Hypothalamus (tissue), 51 donors: Measurements from ENCODE around the gene PPP6R2.

ENCODE experiments used
- DNase-seq, 51 donors: peaks; one replicate each; lab custom pipeline; 2025; lab: John Stamatoyannopoulos, UW

Gene PPP6R2

DNA sequence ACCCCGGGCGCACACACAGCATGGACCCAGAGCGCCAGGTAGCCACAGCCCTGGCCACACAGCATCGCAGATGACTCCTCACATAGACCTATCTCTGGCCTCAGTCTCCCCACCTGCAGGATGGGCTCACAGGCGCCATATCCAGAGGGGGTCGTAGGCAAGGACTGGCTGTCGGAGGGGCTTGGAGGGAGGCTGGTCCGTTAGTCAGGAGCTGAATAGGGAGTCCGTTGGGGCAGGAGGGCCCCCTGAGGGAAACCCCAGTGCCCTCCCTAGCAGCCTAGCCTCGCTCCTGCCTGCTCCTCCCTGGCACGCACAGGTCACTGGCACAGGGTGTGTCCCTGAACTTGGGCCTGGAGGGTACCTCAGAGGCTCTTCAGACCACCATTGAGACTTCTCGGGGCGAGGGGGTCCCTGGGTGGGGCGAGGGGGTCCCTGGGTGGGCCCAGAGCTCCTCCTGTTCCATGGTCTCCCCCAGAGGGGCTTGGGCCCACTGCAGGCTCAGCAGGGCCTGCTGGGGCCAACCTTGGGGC is 37.7 kb upstream of the PPP6R2 start:
- DNase-seq: no peak

DNA sequence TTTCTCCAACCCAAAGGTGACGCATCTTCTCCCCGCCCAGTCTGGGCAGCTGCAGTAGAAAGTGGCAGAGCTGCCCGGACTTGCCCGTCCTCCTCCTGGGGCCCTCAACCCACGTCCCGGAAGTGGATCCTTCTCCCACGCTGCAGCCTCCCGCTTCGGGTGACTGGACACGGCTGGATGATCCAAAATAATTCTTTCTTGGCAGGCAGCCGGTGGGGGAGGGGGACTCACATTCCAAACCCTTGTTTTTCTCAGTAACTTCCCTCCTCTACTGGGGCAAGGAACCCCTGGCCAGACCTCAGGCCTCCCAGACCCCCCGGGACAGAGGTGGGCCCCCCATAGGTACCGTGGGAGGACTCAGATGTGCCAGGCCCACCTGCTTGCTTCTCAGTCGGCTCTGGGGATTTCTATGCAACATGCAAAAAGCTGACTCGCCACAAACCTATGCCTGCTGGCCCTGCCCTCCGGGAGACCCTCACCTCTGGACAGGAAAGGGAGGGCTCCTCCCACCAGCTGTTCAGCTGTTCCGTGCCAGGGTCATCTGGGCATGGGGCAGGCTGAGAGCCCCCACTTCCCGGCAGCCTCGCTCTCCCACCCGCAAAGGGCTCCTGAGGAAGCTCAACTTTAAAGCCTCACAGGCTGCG is 37.1 kb upstream of the PPP6R2 start:
- DNase-seq: peak in 39 of 51 donors; percentile 15 to 83 (median 53)

- DNase-seq: peak in 47 of 51 donors; percentile 12 to 85 (median 64)
These were observed 36.1 kb upstream of the PPP6R2 start, which contains the start of gene PLXNB2 for GRCh38 chr22:50306753-50307749. Gene PLXNB2, minus strand, starts transcription at chr22:50307646. Its CDS starts 17,062 bp downstream, at chr22:50290584.

DNA sequence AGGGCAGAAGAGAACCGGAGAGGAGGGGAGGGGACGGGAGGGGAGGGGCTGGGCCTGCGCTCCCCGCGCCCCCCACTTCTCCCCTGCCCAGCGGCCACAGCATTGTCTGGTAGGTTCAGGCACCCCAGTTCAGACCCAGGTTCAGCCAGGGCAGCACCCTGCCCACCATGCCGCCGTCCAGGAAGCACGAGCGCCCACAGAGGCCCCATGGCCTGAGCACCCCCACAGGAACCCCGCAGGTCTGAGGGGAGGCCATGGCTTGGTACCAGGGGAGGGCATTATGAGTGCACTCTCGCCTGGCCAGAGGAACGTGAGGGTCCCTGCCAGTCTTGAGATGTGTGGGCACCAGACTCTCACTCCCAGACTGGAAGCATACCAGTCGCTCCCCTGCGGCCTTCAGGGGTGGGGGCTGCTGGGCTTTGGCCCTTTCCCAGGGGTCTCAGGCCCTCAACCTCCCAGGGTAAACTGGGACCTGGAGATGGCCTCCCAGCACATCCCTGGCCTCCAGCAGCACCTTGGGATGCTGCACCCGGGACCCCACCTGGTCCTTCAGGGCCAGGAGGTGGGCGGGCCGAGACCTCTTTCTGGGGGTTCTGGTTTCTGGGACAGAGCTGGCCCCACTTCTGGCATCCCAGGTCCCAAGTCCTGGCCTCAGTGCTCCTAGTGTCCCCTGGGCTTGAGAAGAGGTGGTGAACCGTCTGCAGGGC is 35.1 kb upstream of the PPP6R2 start:
- peak in 1 of 51 donors; percentile 34 for DNase-seq

DNA sequence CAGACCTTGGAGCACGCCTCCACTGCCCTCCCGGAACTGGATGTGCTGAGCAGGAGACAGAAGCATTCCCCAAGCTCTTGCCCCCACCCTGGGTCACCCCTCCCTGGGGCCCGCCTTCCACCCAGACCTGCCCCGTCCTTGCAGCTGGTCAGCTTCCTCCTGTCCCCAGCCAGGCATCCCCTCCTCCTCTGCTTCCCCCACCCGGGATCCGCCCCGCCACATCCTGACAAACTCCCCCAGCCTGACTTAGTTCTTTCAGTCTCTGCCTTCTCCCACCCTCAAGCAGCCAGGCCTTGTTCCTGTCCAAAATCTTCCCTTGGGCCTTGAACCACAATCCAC is 34.6 kb upstream of the PPP6R2 start:
- DNase-seq: peak in 36 of 51 donors; percentile 10 to 72 (median 47)

- DNase-seq: peak in 1 of 51 donors; percentile 24
These were observed 34.0 kb upstream of the PPP6R2 start for GRCh38 chr22:50308986-50309600.

DNA sequence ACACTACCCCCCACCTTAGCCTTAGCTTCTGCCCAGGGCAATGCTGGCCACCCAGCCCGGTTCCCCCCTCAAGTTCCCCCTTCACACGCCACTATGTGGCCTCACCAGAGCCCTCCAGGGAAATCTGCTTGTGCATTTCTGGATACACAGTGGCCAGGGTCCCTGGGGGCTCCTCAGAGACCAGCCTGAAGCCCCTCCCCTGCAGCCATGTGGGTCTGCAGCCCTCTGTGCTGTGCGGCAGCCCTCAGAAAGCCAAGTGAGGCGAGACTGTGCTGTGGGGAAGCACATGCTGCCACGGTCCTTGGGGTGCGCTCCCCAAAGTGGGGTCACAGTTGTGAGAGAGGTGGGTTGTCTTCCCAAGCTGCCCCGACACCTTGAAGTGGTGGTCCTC is 33.5 kb upstream of the PPP6R2 start:
- DNase-seq: no peak

DNA sequence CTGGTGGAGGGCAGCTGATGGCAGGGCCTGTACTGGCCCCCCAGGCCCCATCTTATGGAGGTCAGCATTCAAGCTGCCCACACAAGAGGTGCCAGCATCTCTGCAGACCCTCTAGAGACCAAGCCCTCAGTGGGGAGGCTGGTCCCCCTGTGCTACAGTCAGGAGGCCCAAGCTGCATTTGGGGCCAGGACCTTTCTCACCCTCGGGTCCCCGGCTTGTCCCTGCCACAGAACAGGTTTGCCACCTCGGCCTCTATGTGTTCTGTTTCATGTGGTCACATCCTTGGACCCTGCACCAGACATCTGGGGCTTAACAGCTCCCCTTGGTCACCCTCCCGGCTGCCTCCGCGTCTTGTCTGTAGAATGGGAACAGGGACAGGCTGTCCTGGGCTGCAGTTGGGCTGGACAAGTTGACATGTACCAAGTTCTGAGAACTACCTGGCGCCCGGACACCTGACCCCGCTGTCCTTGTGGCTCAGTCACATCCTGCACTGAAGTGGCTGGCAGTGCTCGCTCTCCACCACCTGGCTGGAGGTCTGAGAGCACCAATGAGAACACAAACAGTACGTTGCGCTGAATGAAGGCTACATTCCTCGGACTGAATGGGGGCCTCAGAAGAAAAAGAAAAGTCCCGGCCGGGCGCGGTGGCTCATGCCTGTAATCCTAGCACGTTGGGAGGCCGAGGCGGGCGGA is 33.0 kb upstream of the PPP6R2 start:
- DNase-seq: no peak

DNA sequence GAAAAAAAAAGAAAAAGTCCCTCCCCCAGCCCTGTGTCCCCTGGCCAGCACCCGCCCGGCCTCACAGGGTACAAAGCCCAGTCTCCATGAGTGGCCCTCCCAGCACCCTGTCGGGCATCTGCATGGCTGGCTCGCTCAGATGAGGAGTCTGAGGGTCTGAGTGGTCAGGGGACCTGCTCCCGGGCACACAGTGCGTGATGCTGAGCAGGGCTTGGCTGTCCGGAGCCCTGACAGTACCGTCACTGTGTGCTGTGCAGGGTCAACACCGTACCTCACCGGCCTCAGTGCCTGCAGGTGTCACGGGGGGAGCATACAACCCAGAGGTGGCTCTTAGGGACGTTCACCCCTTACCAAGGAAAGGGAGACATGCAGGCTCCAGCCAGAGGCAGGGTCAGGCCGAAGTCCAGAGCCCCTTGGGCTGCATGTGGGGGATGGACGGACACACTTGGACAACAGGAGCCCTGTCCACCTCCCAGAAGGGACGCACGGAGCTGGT is 32.1 kb upstream of the PPP6R2 start:
- DNase-seq: no peak

DNA sequence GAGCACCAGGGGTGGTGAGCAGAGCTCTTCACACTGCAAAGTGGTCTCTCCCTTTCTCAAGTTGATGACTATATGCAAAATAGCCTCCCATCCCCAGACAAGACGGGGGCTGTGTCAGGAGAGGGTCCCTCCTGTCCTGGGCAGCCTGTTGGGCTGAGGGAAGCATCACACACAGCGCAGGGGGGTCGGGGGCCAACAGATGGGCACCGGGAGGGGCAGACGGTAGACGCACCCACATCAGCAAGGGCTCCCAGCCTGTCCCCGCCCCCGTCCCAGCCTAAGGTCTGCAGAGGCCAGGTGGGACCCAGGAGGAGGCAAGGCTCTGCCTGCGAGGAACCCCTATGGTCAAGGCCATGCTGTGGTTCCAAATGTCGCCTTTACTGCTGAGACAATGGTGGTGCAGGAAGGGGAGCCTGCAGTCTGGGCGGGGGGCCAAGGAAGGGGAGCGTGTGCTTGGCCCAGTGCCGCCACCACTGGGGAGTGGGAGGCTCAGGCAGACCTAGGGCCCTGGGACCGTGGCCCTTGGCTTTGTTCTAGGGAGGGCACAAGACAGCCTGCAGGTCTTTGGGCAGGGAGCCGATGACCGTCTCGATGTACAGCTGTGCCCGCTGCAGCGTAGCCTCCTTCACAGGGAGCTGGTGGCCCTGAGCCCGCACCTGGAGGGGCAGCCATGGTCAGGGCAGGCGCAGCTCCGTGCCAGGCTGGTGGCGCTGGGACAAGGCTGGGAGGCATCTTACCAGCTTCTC is 31.3 kb upstream of the PPP6R2 start:
- DNase-seq: no peak

DNA sequence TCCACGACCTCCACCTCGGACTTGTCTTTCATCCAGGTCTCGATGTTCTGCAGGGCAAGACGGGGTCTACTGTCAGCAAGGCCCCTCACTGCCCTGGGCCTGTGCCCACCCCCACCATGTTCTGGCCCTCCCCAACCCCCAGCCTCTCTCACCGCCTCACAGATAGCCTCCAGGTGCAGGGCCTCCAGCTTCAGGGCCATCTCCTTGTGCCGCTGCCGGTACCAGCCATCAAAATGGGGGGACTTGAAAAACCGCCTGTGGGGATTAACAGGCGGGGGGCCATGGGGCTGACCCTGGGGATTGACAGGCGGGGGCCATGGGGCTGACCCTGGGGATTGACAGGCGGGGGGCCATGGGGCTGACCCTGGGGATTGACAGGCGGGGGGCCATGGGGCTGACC is 30.8 kb upstream of the PPP6R2 start:
- no peak for DNase-seq

- DNase-seq: no peak
These were observed 30.1 kb upstream of the PPP6R2 start for GRCh38 chr22:50313021-50313420.

GRCh38 chr22:50313600-50313999 is 29.5 kb upstream of the PPP6R2 start:
- no peak for DNase-seq

DNA sequence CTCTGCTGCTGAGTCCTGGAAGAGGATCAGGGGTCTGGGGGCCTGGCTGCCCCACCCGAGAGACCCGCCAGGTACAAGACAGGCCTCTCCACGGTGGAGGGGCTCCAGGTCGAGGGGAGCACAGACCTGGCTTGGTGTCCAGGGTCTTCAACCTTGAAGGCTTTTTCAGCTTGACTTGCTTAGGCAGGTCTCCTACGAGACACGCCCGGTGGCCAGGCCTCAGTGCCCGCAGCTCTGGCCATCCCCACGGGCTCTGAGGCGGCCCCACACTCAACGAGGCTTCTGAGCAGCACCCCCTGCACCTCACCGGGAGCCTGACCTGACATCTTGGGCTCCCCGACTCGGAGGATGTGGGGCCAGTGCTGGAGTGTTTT is 29.1 kb upstream of the PPP6R2 start:
- DNase-seq: no peak

DNA sequence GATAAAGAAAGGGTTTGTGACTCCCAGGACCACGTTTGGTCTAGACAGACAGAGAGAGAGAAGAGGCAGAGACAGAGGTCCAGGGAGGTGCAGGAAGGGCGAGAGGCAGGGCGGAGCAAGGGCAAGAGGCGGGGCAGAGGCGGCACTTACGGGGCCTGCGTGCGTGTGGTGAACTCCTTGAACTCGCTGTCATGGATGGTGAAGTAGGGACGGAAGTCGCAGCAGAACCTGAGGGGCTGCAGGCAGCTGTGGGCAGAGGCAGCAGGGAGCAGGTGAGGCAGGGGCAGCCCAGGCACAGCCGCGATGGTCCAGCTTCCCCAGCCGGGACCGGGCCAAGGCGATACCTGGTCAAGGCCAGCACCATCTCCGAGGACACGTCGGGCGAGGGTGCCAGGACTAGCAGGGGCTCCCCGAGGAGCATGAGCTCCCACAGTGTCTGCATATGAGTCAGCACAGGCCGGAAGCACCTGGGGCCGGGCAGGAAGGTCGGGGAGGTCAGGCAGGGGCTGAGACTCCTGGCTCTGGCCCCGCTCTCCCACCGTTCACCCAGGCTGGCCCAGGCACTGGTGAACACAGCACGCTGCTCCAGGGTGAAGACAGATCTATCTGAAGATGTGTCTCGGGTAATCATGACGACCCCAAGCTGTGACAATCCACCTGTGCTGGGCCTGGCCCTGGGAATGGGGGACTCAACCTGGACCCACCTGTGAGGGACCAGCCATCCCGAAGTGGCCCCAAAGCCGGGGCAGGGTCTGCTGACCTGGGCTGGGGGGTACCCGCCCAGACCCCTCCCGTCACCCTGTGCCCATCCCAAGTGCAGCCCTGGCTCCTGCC is 28.5 kb upstream of the PPP6R2 start:
- DNase-seq: no peak

- no peak for DNase-seq
These were observed 27.6 kb upstream of the PPP6R2 start for GRCh38 chr22:50315289-50316113.
